HEK293T (cell line): Measurements from ENCODE around the gene PCDHB12.
"Not testable (repeated sequence)": the region's sequence is repeated elsewhere in the genome, so short reads cannot be mapped to it uniquely, and the experiment has no call there.

Source experiments
- BHLHE40 ChIP-seq: fragments of 450-650 bp; IDR thresholded peaks from 2 replicates; pipeline ENCODE4 v1.6.1; 2016; ENCODE audit warnings: mild to moderate bottlenecking, moderate library complexity, borderline replicate concordance
- FOXA1 ChIP-seq: fragments of 450-650 bp; IDR thresholded peaks from 2 replicates; pipeline ENCODE4 v1.6.1; 2016; ENCODE audit warnings: mild to moderate bottlenecking
- L3MBTL2 ChIP-seq: fragments of 450-650 bp; conservative IDR thresholded peaks from 2 replicates; pipeline ENCODE4 v1.6.1; 2016; ENCODE audit warnings: mild to moderate bottlenecking

DNA sequence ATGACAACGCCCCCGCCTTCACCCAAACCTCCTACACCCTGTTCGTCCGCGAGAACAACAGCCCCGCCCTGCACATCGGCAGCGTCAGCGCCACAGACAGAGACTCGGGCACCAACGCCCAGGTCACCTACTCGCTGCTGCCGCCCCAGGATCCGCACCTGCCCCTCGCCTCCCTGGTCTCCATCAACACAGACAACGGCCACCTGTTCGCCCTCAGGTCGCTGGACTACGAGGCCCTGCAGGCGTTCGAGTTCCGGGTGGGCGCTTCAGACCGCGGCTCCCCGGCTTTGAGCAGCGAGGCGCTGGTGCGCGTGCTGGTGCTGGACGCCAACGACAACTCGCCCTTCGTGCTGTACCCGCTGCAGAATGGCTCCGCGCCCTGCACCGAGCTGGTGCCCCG, 29.1 kb upstream of the PCDHB12 start:
- TF ChIP-seq FOXA1, BHLHE40, L3MBTL2: not testable (repeated sequence)
